Measurements from ENCODE around the gene CXCL14. TPM values are rescaled to one million over a fixed set of nuclear protein-coding genes. Genes with fewer than 3 reads are reported as not detected.

CXCL14 gene
- total RNA-seq (10 to 100 TPM in 1 of 2 donors, 1 to 10 TPM in 1; 2.3 to 57.2 TPM), polyA plus RNA-seq (ENCODE audit: insufficient read length in 6 of 6) (10 to 100 TPM; 36.7 to 72.6 (median 56.1) TPM)
- long read RNA-seq, donor 1, transcript CXCL14-202 (4 exons, 1,760 nt) = major isoform, 109 of 124 reads
- long read RNA-seq, donor 1, partial matches to known transcripts = 15 of 124 reads
- long read RNA-seq, donor 1, other reads (novel, unspliced or antisense) = 0 of 124 reads
- long read RNA-seq, donor 2, transcript CXCL14-202 (4 exons, 1,760 nt) = major isoform, 101 of 137 reads
- long read RNA-seq, donor 2, partial matches to known transcripts = 36 of 137 reads
- long read RNA-seq, donor 2, other reads (novel, unspliced or antisense) = 0 of 137 reads
- long read RNA-seq, donor 3, transcript CXCL14-202 (4 exons, 1,760 nt) = major isoform, 40 of 56 reads
- long read RNA-seq, donor 3, partial matches to known transcripts = 16 of 56 reads
- long read RNA-seq, donor 3, other reads (novel, unspliced or antisense) = 0 of 56 reads
- long read RNA-seq, donor 4, transcript CXCL14-202 (4 exons, 1,760 nt) = major isoform, 162 of 164 reads
- long read RNA-seq, donor 4, partial matches to known transcripts = 0 of 164 reads
- long read RNA-seq, donor 4, other reads (novel, unspliced or antisense) = 2 of 164 reads
- long read RNA-seq, donor 5, transcript CXCL14-202 (4 exons, 1,760 nt) = major isoform, 88 of 88 reads
- long read RNA-seq, donor 5, partial matches to known transcripts = 0 of 88 reads
- long read RNA-seq, donor 5, other reads (novel, unspliced or antisense) = 0 of 88 reads
- long read RNA-seq, donor 6, transcript CXCL14-202 (4 exons, 1,760 nt) = major isoform, 44 of 56 reads
- long read RNA-seq, donor 6, partial matches to known transcripts = 12 of 56 reads
- long read RNA-seq, donor 6, other reads (novel, unspliced or antisense) = 0 of 56 reads
- long read RNA-seq, donor 7, transcript CXCL14-202 (4 exons, 1,760 nt) = major isoform, 43 of 50 reads
- long read RNA-seq, donor 7, partial matches to known transcripts = 7 of 50 reads
- long read RNA-seq, donor 7, other reads (novel, unspliced or antisense) = 0 of 50 reads
- long read RNA-seq, donor 8, transcript CXCL14-202 (4 exons, 1,760 nt) = major isoform, 59 of 59 reads
- long read RNA-seq, donor 8, partial matches to known transcripts = 0 of 59 reads
- long read RNA-seq, donor 8, other reads (novel, unspliced or antisense) = 0 of 59 reads
- long read RNA-seq, donor 9, partial matches to known transcripts = 0 of 2 reads
- long read RNA-seq, donor 9, other reads (novel, unspliced or antisense) = 0 of 2 reads
- long read RNA-seq, donor 10, transcript CXCL14-202 (4 exons, 1,760 nt) = major isoform, 9 of 10 reads
- long read RNA-seq, donor 10, partial matches to known transcripts = 1 of 10 reads
- long read RNA-seq, donor 10, other reads (novel, unspliced or antisense) = 0 of 10 reads
- long read RNA-seq, donor 11, transcript CXCL14-202 (4 exons, 1,760 nt) = major isoform, 36 of 44 reads
- long read RNA-seq, donor 11, partial matches to known transcripts = 8 of 44 reads
- long read RNA-seq, donor 11, other reads (novel, unspliced or antisense) = 0 of 44 reads
- long read RNA-seq, donor 12, transcript CXCL14-202 (4 exons, 1,760 nt) = major isoform, 62 of 62 reads
- long read RNA-seq, donor 12, partial matches to known transcripts = 0 of 62 reads
- long read RNA-seq, donor 12, other reads (novel, unspliced or antisense) = 0 of 62 reads

- H3K27ac ChIP-seq = no peak within 1 kb of the TSS
- no peaks in the 10 kb centered on the region for H3K9me3 ChIP-seq
- intact Hi-C loops (cut with DNase I) = no loop called here
- H3K27me3 ChIP-seq = peaks cover 14 to 78% of the 10 kb centered on the region in 2 donors
- DNase-seq (peak; percentile 51 to 81 (median 76)), ATAC-seq (peak; percentile 87)
- TF ChIP-seq CTCF (IDR thresholded peaks at IDR 0.05) = no peak
- H3K4me1 ChIP-seq = peaks cover 5 to 13% of the 10 kb centered on the region in 2 donors
- H3K36me3 ChIP-seq = no peaks in the 10 kb centered on the region
- peak within 1 kb of the TSS; percentile 19 for H3K4me3 ChIP-seq
These were observed at the start of gene CXCL14 for GRCh38 chr5:135578685-135579341. CXCL14 (minus strand) TSS chr5:135578991; CDS start chr5:135578778, 213 bp downstream.

GRCh38 chr5:135626636-135627035, 47.8 kb upstream of the CXCL14 start:
- Histone ChIP-seq H3K4me3 (no peak overlapping the region), H3K9me3 (no peaks in the 10 kb centered on the region), H3K4me1 (no peaks in the 10 kb centered on the region), H3K27ac (no peak overlapping the region), H3K27me3 (peaks cover 0 to 7% of the 10 kb centered on the region in 2 donors), H3K36me3 (no peaks in the 10 kb centered on the region)
- DNase-seq (no peak), ATAC-seq (no peak)
- intact Hi-C loops (cut with DNase I) = no loop called here
- no peak for TF ChIP-seq CTCF (IDR thresholded peaks at IDR 0.05)

- no peaks in the 10 kb centered on the region for H3K36me3 ChIP-seq
- H3K4me1 ChIP-seq = no peaks in the 10 kb centered on the region
- no peak for TF ChIP-seq CTCF (IDR thresholded peaks at IDR 0.05)
- ATAC-seq (no peak), DNase-seq (no peak)
- H3K27ac ChIP-seq = no peak overlapping the region
- H3K27me3 ChIP-seq = peaks cover 0 to 7% of the 10 kb centered on the region in 2 donors
- intact Hi-C loops (cut with DNase I) = no loop called here
- no peak overlapping the region for H3K4me3 ChIP-seq
- H3K9me3 ChIP-seq = no peaks in the 10 kb centered on the region
These were observed 47.2 kb upstream of the CXCL14 start for GRCh38 chr5:135625961-135626360.

- H3K4me3 ChIP-seq = no peak overlapping the region
- no peak overlapping the region for H3K27ac ChIP-seq
- H3K36me3 ChIP-seq = no peaks in the 10 kb centered on the region
- H3K27me3 ChIP-seq = peaks cover 0 to 7% of the 10 kb centered on the region in 2 donors
- intact Hi-C loops (cut with DNase I) = no loop called here
- DNase-seq (no peak), ATAC-seq (no peak)
- H3K9me3 ChIP-seq = no peaks in the 10 kb centered on the region
- H3K4me1 ChIP-seq = no peaks in the 10 kb centered on the region
- TF ChIP-seq CTCF (IDR thresholded peaks at IDR 0.05) = no peak
These were observed 46.7 kb upstream of the CXCL14 start for GRCh38 chr5:135625486-135625885.
